ENCODE data around the gene MMP24.

The MMP24 gene

DNA sequence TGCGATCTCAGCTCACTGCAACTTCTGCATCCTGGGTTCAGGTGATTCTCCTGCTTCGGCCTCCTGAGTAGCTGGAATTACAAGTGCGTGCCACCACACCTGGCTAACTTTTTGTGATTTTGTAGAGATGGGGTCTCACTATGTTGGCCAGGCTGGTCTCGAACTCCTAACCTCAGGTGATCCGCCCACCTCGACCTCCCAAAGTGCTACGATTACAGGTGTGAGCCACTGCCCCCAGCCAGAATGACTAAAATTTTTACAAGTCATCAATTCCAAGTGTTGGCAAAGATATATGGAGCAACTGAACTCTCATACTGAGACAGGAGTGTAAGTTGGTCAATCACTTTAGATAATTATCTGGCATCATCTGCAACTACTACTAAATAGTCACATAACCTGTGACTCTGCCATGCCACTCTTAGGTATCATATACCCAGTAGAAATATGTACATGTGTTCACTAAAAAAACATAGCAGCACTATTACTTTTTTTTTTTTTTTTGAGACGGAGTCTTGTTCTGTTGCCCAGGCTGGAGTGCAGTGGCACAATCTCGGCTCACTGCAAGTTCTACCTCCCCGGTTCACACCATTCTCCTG, 55.1 kb downstream of the MMP24 start:
- DNase-seq, result no peak

DNA sequence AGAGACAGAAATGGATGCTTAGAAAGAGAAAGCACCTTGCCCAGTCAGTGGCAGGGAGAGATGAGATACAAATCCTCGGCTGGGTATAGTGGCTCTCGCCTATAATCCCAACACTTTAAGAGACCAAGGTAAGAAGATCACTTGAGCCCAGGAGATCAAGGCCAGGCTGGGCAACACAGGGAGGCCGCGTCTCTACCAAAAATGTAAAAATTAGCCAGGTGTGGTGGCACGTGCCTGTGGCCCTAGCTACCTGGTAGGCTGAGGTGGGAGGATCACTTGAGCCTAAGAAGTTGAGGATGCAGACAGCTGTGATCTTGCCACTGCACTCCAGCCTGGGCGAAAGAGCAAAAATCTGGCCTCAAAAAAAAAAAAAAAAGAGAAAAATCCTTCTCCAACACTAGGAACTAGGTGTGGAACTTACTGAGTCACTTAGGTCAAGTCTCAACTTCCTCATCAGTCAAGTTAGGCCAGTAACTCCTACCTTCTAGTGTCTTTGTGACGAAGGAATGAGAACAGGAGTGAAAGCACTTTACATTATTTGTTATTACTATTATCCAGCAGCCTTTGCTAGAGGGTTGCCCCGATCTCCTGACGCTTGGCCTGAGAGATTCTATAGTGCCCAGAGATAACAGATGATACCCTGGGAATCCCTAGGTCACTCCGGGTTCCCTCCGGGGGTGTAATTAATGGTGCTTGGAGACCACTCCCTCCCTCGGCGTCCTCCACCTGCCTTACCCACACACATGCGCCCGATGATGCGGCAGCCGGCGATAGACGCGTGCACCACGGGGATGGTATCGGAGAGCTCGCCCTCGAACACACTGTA, 57.2 kb downstream of the MMP24 start:
- DNase-seq, result no peak

DNA sequence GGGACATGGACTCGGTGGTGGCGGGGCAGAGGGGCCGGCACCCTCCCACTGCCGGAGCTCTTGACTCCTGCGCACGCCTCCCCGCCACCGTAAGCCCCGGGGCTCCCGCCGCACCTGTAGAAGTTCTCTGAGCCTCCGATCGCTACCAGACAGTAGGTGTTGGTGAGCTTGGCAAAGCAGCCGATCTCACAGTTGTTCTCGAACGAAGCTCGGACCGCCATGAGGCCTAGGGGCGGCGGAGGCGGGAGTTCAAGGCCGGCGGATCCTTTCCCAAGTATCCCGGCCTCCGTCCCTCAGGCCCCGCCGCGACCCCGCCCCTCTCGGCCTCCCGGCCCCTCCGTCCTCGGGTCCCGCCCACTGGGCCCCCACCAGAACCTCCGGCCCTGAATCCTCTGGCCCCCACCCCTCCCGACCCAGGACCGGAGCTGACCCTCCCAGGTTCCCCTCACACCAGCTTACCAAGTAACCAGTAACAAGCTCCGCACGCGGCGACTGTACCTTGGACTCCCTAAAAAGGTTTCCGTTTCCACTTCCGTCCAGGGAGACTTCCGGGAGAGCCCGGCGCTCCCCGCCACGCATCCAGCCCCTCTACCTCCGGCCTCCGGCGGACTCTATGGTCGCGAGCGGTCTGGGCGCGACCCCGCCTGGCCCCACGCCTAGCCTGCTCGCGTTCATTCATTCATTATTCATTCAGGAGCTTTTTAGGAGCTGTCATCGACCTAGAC, 57.9 kb downstream of the MMP24 start, which contains the start of gene EIF6:
Gene EIF6 (minus strand): TSS at position 506 of the 725 bp plus-strand sequence. CDS start 285 bp downstream, at position 221.
- peak; percentile 91 for DNase-seq

DNA sequence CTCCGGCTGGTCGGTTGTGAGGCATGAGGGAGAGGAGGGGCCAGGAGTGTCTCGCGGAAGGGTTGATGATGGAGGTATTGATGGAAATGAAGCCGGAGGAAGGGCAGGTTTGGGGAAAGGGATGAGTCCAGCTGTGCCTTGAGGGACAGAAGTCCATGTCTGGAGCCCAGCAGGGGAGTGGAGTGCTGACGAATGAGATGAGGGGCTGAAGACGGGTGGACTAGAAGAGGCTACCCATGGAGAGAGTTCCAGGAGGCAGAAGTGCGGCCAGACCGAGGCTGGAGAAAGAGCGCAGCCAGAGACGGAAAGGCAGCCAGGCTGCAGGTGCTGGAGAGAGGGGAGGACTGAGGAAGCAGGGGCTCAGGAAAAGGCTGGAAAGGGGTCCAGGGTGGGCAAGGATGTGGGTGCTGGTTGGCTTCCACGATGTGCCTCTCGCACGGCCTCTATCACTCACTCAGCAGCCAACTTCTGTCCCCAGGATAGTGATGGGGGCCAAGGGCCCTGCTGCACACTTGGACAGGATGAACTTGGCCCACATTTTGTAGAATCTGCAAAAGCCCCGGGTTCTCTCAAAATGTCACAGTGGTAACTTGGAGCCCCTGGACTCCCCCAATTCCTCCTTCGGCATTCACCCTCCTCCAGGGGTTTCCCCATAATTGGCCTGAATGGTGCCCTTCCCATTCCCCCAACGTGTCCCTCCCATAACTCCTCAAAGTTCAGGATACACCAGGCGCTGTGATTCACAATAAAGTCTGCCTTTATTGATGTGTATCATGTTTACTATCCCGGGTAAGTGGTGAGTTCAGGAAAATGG, 58.7 kb downstream of the MMP24 start:
- no peak for DNase-seq

DNA sequence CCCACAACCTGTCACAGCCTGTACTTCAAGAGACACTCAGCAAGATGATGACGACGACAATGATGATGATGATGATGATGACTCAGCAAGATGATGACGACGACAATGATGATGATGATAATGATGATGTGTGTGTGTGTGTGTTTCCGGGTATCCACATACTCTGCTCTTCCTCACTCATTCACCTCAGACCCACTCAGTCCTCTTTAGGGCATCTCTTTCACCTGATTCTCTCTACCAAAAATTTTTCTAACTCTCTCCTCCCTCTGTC, 59.3 kb downstream of the MMP24 start:
- DNase-seq, result no peak

DNA sequence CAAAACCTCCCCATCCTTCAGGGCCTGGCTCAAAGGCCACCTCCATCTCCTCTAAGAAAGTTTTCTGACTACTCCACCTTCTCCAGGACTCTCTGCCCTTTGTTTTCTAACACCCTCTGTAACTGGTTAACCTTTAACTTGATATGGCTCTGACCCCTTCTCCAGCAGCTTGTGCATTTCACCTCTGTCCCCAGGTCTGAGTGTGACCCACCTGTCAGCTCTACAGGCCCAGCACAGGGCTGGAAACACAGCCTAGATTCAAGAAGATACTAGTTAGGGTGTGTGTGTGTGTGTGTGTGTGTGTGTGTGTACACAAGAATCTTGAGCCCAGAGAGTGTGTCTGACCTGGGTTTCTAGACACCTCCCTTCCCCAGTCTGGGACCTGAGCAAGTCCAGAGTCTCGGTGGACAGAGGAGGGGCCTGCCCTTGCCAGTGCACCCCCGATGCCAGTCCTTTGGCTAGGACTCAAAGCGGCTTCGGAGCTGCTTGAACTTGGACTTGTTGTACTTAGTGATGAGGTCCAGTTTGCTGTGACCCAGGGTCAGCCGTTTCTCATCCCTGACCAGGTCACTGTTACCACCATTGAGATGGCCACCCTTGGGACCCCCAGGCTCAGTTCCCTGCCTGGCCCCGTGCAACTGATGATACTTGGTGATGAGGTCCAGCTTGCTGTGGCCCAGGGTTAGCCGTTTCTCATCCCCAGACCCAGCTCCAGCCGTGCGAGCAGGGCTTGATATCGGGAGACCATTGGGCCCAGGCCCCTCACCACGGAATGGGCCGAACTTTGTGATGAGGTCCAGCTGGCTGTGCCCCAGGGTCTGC, 59.8 kb downstream of the MMP24 start:
- no peak for DNase-seq

DNA sequence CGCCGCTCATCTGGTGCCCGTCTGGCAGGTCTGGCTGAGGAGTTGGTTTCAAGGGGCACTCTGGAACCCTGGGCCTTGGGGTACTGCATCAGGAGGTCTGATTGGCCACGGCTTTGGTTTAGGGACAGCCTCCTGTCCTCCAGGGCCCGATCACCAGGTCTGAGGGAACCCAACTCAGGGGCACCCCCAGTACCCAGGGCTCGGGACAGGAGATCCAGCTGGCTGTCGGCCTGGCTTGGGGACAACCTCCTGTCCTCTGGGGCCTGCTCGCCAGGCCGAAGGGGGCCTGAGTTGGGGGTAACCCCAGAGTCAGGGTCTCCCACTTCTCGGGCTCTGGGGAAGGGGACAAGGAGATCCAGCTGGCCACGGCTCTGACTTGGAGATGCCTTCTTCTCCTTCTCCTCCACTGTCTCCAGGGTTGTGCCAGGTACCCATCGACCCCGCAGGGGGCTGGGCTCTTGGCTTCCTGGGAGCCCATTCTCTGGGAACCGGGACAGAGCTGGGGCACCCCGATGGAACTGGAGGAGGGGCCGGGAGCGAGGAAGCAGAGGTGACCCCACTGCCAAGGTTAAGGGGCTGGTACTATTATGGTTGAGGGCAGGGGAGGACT, 60.5 kb downstream of the MMP24 start:
- DNase-seq, result no peak

DNA sequence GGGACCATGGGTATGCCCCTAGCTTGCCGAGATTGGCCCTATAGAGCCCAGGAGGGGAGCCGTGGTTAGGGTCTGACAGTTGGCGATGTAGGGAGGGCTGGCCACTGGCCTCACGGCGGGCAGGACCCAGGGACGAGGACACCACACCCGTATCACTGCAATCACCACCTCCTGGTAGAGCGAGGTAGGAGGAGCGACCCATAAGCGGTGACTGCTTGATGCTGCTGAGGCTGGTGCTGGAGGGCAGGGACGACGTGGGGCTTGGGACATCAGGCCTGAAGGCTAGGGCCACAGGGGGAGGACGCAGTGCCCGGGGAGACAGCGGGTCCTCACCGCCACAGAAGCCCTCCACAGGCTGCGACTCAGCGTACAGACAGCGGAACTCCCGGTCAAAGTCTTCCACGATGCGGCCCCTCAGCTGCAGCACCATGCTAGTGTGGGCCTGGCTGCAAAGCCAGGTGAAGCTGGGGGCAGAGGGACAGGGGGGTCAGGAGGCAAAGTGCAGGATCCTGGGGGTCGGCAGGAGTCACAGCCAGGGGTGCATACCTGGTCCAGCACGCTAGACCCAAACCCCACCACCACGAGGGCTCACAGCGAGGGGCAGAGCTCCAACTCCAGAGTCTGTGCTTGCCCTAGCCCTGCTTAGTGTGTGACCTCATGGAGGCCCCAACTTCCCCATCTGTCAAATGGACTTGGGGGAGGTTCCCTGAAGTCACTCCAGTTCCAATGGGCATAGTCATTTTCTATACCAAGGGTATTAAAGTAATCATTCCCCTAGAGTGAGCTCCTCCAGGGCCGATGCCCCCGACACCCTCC, 61.2 kb downstream of the MMP24 start:
- no peak for DNase-seq

DNA sequence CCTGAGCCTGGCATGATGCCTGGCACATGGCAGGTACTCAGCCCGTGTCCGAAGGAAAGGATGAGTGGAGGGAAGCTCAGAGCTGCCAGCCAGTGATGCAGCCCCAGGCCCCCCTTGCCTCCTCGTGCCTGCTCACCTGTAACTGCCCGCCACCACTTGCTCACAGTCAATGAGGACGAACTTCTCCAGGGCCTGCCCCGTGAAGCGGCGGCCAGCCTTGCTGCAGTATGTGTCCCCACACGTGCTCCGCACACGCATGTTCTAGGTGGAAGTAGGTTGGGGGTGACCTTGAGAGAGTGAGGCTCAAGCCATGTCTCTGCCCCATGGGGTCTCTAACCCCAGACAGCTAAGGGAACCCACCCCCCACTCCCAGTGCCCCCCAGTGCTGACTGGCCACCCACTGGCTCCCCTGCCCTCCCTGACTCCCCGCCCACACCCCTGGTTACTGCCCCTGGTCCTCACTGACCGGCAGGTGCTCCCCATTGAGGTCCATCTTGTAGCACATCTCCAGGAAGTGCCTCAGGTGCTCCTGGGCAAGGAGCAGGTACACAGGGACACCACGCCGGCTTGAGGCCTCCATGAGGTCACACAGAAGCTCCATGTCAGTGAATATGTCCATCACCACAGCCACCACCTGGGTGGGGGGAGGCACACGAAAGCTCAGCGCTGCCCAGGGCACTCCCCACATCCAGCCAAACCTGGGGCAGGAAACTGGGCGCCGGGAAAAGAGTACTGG, 62.0 kb downstream of the MMP24 start:
- DNase-seq, result no peak

DNA sequence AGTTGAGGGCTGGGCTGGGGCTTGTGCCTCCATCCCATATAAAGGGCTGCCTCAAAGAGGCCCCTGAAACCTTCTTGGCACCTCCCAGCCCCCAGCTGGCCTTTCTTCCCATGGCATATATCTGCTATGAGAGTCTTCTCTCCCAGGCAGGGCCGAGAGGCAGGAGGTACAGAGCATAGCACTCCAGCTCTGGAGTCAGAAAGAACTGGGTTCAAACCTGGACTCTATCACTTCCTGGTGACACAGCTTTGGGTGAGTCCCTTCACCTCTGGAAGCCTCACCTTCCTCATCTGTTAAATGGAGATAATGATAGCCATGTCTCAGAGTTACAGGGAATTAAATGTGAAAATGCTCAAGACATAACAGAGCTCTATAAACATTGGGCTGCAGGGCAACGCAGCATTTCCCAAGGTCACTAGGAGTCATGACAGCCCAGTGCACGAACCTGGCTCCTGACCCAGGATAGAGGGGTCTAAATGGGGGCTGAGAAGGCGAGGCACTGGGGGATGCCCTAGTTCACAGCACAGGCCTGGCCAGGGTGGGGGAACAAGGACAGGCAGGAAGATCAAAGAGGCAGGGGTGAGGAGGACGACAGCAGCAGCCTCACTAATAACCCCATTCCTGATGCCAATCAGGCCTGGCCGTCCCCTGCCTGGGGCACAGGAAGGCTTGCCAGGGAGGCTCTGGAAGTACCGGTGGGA, 63.8 kb downstream of the MMP24 start:
- no peak for DNase-seq

DNA sequence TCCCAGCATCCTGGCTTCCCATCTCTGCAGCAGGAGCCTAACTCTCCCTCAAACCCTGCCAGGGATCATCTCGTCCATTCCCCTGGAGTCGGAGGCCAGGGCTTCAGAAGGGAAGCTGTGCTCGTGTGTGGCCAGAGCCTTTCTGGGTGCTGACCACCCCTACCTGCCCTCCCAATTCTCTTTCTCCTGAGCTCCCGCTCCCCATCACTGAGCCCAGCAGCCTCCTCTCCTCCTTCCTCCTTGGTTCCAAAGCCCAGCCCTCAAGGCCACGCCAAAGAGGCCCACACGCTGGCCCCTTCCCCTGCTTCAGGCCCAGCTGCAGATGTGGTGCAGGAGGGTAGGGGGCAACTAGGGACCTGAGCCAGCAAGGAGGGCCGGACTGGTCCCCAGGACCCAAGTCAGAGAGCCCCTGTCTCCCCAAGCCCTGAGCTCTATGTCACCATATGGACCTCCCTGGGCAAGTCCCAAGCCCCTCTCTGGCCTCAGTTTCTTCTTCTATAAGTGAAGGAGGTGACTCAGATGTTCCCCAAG, 64.5 kb downstream of the MMP24 start:
- no peak for DNase-seq

DNA sequence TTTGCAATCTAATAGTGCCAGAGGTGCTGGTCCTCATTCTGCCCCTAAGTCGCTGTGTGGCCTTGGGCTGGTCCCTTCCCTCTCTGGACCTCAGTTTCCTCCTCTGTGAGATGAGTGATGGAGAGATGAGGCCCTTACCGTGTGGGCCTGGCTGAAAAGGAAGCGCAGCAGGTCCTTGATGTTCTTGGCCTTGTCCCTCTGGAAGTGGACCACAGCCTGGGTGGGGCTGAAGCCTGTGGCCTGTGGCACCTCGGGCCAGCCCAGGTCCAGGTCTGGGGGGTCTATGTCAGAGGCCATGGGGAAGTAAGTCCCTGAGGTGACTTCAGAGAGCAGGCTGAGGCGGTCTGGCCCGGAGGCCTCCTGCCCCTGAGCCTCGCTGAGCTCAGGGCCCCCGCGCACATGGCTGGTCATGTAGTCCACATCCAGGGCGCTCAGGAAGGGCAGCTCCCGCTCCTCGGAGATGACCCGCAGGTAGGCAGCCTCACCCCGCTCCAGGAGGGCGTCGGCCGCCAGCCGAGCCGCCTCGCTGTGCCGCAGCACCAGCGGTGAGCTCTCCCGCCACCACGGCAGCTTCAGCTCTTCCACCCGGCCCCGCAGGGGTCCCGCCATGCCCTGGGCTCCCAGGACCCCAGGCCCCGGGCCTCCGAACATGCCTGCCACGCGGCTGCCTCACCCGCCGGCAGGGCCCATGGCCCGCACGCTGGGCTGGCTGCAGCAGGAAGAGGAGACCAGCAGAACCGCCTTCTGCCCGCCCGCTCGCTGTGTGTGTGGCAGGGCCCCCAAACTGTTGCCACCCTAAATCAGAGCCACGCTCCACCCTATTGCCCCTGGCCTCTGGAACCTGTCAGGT, 65.4 kb downstream of the MMP24 start, which contains the start of gene FAM83C:
Gene FAM83C (minus strand): TSS at position 772 of the 850 bp plus-strand sequence. CDS start 121 bp downstream, at position 651.
- DNase-seq, result no peak

DNA sequence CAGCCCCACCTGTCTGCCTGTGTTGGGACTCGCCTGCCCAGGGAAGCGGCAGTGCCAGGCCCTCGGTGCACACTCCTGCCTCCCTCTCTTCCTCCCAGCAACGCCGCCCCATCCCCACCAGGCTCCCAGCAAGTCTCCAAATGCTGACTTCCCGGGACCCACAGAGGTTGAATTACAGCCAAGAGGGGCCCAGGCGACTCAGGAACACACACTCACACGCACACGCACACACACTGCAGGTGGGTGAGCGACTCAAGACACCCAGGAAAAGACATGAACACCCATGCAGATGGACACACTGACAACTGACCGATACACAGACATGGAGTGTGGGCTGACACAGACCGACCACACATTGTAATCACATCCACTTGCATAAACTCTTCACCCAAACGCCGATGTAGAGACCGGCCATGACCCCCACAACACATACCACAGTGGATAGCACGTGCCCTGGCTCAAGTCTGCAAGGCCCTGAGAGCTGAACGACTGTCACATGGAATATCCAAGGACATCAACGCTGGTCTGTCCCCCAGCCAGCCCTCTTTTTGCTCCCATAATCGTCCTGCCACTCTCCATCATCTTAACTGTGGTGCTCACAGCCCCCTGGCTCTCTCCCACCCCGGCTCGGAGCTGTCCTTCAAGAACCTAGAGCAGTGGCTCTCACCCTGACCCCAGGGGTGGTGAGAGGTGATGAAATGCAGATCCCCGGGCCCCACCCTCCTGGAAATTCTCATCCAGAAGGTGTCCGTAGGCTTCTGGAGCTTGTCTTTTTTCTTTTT, 66.2 kb downstream of the MMP24 start:
- DNase-seq, result no peak

DNA sequence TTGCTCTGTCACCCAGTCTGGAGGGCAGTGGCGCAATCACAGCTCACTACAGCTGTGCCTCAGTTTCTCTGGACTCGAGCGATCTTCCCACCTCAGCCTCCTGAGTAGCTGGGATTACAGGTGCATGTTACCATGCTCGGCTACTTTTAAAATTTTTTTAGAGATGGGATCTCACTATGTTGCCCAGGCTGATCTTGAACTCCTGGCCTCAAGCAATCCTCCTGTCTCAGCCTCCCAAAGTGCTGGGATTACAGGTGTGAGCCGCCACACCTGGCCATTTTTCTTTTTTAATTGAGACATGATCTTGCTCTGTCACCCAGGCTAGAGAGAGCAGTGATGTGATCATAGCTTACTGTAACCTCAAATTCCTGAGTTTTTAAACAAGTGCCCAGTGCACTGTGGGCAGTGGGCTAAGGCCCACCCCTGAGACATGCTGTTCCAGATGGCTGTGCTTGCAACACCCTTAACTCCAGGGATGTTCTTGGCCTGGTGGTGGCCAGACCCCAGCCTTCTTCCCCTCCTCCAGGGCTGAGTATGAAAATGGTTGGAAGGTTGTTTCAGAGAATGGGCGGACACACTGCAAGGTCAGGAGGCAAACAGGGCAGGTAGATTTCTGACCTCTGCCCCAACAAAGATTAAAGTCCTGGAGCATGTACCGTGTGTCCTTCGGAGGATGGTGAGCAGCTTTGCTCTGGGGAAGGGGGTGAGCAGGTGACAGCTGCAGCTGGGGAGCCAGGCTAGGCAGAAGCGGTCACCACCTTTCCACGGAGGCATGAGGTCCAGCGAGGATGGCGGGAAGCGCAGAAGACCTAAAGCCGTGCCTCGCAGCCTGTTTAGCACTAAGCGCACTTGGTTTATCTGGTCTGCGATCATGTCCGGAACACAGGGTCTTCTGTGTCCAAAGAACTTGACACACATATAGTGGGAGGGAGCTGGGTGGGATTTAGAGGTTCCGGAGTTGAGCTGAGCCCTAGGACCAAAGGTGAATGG, 67.1 kb downstream of the MMP24 start:
- DNase-seq, result no peak

DNA sequence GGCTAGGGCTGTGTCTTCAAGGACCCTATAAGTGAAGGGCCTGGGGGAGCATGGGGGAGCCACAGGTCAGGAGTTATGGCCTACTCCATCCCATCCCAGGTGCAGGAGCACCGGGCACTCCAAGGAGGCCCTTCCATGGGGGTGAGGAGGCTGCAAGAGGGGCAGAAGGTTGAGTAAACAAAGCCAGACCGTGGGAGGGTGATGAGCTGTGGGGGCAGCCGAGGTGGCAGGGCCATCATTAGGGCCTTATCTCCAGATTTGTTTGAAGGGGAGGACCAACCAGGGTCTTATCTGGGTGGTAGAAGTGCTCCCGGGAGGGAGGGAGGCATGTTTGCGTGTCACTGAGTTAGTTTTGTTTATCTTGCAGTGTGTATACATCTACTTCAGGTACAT, 67.8 kb downstream of the MMP24 start:
- DNase-seq, result no peak

DNA sequence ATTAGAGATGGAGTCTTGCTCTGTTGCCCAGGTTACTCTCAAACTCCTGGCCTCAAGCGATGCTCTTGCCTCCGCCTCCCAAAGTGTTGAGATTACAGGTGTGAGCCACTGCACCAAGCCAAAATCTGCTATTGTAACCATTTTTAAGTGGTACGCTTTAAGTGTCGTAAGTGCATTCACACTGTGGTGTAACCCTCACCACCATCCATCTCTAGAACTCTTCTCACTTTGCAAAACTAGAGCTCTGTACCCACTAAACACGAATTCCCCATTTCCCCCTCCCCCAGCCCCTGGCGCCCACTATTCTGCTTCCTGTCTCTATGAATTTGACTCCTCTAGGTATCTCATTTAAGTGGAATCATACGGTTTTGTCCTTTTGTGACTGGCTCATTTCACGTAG, 68.6 kb downstream of the MMP24 start:
- no peak for DNase-seq
